Osteocyte (in vitro differentiated cells): ENCODE data around the gene LRRC71. TPM values are rescaled to one million over a fixed set of nuclear protein-coding genes. Genes with fewer than 3 reads are reported as not detected.

Experiments used
- DNase-seq: peaks from one replicate; pipeline ENCODE4 v3.0.0; 2021; ENCODE audit warnings: mixed read lengths; ENCODE audit not compliant: unreplicated experiment; ENCODE audit errors: extremely low spot score
- H3K27ac Mint-ChIP-seq: one replicate; pipeline ENCODE4 v1.8.0; 2021; ENCODE audit warnings: mild to moderate bottlenecking, mixed read lengths; ENCODE audit not compliant: unreplicated experiment
- H3K27me3 Mint-ChIP-seq: one replicate; pipeline ENCODE4 v1.8.0; 2021; ENCODE audit warnings: mixed read lengths; ENCODE audit not compliant: unreplicated experiment
- H3K36me3 Mint-ChIP-seq: one replicate; pipeline ENCODE4 v1.8.0; 2021; ENCODE audit warnings: mixed read lengths; ENCODE audit not compliant: unreplicated experiment
- H3K4me1 Mint-ChIP-seq: one replicate; pipeline ENCODE4 v1.8.0; 2021; ENCODE audit warnings: mixed read lengths; ENCODE audit not compliant: unreplicated experiment
- H3K4me3 Mint-ChIP-seq: one replicate; pipeline ENCODE4 v1.8.0; 2021; ENCODE audit warnings: mild to moderate bottlenecking, moderate library complexity, mixed read lengths; ENCODE audit not compliant: unreplicated experiment
- H3K9me3 Mint-ChIP-seq: one replicate; pipeline ENCODE4 v1.8.0; 2021; ENCODE audit warnings: mixed read lengths; ENCODE audit not compliant: unreplicated experiment
- total RNA-seq: library from RNA; stranded (reverse); gene quantifications from 2 replicates; pipeline ENCODE4 v1.2.1, GENCODE V29; 2021
- TF ChIP-seq, protein P1 (sequence below): fragments of 200-600 bp; sonication (generic); IDR thresholded peaks from 2 replicates; pipeline ENCODE4 v1.5.0; 2021; ENCODE audit warnings: antibody characterized with exemption, mild to moderate bottlenecking, moderate library complexity

LRRC71 gene
- total RNA-seq, 1 donor from 2014 or later, result 0.35 TPM

DNA sequence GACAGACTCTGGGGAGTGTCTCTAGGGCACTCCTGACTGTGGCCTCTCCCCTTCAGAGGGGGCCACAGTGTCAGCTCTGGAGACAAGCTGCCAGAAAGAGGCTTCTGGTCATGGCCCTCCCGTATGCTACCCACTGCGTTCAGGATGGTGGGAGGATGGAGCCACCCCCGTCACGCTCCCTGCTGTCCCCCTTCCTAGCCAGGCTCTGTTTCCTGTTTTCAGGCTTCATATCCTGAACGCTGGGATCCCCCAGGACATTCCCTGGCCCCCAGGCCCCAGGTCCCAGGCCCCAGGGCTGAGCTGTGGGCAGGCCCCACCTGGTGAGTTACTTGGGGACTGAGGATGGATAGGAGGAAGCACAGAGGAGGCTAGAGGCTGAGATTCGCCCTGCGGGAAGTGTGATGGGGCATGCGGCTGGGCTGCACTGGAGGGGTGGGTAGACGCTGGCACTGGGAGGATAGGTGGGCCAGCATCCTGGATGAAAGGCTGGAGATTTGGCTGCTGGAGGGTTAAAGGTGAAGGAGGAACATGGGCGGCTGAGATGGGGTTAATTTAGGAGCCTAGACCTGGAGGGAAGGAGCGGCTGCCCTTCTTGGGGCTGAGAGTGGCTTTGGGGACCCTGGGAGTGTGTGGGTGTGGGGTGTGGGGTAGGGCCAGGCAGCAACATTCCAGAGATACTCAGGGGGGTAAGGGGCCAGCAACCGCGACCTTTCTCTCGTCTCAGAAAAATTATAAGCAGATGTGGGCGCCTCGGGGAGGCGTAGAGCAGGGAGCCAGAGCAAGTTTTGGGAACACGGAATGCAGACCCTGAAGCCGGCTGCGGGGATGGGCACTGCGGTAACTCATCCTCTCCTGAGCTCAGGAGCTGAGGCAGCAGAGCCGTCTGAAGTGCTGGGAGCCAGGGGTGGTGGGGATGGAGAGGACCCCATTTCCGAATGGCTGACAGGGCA is 18.2 kb upstream of the LRRC71 start:
- peak overlapping the region; percentile 76 for H3K27ac Mint-ChIP-seq
- H3K9me3 Mint-ChIP-seq, result no peaks in the 10 kb centered on the region
- peaks cover 11% of the 10 kb centered on the region for H3K36me3 Mint-ChIP-seq
- H3K27me3 Mint-ChIP-seq, result no peaks in the 10 kb centered on the region
- no peak for DNase-seq
- peaks cover 73% of the 10 kb centered on the region for H3K4me1 Mint-ChIP-seq
- TF ChIP-seq, protein P1, sequence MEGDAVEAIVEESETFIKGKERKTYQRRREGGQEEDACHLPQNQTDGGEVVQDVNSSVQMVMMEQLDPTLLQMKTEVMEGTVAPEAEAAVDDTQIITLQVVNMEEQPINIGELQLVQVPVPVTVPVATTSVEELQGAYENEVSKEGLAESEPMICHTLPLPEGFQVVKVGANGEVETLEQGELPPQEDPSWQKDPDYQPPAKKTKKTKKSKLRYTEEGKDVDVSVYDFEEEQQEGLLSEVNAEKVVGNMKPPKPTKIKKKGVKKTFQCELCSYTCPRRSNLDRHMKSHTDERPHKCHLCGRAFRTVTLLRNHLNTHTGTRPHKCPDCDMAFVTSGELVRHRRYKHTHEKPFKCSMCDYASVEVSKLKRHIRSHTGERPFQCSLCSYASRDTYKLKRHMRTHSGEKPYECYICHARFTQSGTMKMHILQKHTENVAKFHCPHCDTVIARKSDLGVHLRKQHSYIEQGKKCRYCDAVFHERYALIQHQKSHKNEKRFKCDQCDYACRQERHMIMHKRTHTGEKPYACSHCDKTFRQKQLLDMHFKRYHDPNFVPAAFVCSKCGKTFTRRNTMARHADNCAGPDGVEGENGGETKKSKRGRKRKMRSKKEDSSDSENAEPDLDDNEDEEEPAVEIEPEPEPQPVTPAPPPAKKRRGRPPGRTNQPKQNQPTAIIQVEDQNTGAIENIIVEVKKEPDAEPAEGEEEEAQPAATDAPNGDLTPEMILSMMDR, result no peak
- peak overlapping the region; percentile 59 for H3K4me3 Mint-ChIP-seq

DNA sequence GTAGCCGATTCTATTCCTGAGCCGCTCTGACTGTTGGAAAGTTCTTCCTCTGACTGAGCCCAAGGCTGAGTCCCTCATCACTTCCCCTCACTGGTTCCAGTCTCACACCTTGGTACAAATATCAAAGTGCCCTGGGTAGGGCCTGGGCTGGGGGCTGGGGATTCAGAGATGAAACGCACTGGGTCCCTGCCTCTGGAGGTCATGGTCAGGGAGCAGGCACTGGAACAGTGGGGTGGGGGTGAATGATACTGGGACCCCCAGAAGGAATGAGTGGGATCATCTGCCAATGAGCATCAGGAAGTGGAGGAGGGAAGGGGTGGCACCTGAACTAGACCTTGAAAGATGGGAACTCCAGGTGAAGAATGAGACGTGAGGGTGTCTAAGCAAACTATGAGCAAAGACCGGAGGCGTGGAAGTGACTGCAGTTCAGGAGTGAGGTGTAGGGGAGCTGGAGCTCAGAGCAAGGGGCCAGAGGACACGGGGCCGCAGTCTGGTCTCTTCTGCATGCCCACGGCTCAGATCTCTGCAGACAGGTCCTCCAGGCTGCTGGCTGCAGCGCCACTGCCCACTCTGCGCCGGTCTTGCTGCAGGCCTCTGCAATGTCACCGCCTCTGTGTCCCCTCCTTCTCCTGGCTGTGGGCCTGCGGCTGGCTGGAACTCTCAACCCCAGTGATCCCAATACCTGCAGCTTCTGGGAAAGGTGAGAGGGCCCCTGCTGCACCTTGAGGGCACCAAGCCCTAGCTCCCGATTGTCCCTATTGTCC is 16.9 kb upstream of the LRRC71 start:
- TF ChIP-seq, protein P1, result no peak
- H3K4me1 Mint-ChIP-seq, result peaks cover 61% of the 10 kb centered on the region
- no peak overlapping the region for H3K4me3 Mint-ChIP-seq
- H3K36me3 Mint-ChIP-seq, result peaks cover 11% of the 10 kb centered on the region
- no peak for DNase-seq
- no peaks in the 10 kb centered on the region for H3K27me3 Mint-ChIP-seq
- H3K9me3 Mint-ChIP-seq, result no peaks in the 10 kb centered on the region
- H3K27ac Mint-ChIP-seq, result no peak overlapping the region

DNA sequence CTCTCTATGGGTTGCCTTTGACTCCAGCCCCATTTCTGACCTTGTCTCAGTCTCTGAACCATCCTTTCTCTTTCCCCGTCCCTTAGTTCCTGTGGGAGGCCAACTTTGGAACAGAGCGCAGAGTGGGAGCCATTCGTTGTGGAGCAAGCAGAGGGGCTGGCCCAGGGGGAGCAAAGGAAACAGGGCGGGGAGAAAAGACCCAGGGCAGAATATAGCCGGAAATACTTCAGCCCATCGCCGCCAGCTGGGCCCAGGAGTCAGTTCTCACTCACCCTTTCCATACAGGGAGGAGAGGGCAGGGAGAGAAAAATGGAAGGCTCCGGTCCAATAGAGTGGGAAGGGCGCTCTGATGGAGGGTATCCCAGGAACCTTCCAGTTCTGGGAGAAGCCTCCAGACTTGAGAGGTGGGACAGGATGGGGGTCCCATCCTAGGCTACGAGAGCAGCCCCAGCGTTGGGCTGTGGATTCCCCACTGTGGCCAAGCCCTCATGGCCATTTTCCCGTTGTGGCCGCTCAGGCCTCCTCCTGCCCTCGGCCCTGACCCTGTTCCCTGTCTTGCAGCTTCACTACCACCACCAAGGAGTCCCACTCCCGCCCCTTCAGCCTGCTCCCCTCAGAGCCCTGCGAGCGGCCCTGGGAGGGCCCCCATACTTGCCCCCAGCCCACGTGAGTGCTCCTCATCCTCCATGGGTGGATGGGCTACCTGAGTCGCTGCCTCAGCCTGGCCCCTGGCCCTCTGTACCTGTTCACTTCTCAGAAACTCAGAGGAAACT is 16.1 kb upstream of the LRRC71 start:
- Mint-ChIP-seq H3K27ac (no peak overlapping the region), H3K4me1 (peaks cover 52% of the 10 kb centered on the region), H3K27me3 (no peaks in the 10 kb centered on the region), H3K4me3 (no peak overlapping the region), H3K9me3 (no peaks in the 10 kb centered on the region), H3K36me3 (peaks cover 16% of the 10 kb centered on the region)
- TF ChIP-seq, protein P1, result no peak
- DNase-seq, result no peak

DNA sequence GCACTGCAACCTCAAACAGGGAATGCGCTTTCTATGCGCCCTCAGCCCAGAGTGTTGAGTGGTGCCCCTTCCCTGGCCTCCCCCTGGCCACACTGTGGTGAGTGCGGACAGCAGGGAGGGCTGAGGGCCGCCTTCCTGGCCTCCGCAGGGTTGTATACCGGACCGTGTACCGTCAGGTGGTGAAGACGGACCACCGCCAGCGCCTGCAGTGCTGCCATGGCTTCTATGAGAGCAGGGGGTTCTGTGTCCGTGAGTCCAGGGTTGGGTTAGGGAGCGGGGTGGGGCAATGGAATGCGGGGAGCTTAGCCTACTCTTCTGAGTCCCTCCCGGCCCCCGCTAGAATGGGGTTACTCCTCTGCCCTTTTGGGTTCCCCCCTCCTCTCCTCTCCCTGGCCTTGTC is 15.3 kb upstream of the LRRC71 start:
- H3K36me3 Mint-ChIP-seq, result peaks cover 16% of the 10 kb centered on the region
- no peaks in the 10 kb centered on the region for H3K9me3 Mint-ChIP-seq
- no peak overlapping the region for H3K4me3 Mint-ChIP-seq
- TF ChIP-seq, protein P1, result no peak
- H3K27ac Mint-ChIP-seq, result no peak overlapping the region
- H3K27me3 Mint-ChIP-seq, result no peaks in the 10 kb centered on the region
- DNase-seq, result no peak
- H3K4me1 Mint-ChIP-seq, result peaks cover 46% of the 10 kb centered on the region
